Right forelimb (tissue), 1 donor: ENCODE data around the gene HAND1.

Experiments
- DNase-seq: peaks from one replicate; pipeline ENCODE4 v3.0.0-alpha.2; 2018

The HAND1 gene

GRCh38 chr5:154503698-154504039 is 25.6 kb upstream of the HAND1 start:
- DNase-seq: no peak

DNA sequence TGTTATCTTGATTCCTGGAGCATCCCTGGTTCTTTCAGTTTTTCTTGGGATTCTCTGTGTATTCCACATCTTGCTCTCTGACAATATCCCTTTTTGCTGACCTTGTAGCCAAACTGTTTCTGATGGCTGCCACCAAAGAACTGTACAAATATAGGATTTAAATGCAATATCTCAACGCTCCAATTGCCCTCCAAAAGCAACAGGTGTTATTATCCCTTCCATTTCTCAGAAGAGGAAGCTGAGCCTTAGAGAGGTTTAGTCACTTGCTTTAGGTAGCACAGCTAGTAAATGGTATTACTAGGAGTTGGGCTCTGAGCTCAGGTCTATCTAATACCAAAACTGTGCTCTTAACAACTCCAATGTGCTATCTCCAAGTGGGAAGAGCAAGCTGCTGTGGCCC is 24.2 kb upstream of the HAND1 start:
- DNase-seq: no peak

DNA sequence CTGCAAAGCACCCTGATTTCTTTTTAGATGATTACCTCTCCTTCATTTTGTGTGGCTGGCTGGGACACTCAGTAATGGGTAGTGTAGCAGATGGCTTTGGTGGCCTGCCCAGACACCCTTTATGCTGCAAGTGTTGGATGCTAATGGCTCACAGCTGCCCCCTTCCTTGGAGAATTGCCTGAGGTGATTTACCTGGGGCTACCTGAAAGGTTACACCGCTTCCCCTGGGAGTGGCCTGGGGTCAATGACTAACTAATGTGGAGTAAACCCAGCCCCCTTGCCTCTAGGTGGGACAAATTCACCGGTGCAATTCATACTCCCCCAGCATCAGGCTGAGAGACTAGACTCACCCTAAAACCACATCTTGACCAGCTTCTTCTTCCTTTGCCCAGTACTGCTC is 23.5 kb upstream of the HAND1 start:
- DNase-seq: no peak

- DNase-seq: no peak
These were observed 21.0 kb upstream of the HAND1 start for GRCh38 chr5:154498994-154499393.

GRCh38 chr5:154498591-154498990 is 20.6 kb upstream of the HAND1 start:
- DNase-seq: no peak

GRCh38 chr5:154494036-154494435 is 16.0 kb upstream of the HAND1 start:
- no peak for DNase-seq

GRCh38 chr5:154493274-154493673 is 15.2 kb upstream of the HAND1 start:
- DNase-seq: no peak

DNA sequence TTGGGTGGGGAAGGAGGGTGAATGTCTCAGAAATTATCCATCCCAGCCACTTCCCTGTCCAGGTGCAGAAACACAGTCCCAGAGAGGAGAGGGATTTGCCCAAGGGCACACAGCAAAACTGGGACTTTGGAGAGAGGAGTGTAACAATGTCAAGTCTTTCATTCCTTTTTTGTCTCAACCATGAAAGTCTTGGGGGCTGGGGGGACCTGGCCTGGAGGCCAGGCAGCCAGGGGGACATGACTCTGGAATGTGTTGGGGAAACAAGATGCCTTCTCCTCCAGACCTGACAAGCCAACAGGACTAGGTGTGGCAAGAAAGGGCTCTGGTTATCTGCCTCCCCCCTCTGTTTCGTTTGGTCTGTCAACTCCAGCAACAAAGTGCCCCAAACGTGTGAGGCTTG is 13.9 kb upstream of the HAND1 start:
- DNase-seq: no peak

DNA sequence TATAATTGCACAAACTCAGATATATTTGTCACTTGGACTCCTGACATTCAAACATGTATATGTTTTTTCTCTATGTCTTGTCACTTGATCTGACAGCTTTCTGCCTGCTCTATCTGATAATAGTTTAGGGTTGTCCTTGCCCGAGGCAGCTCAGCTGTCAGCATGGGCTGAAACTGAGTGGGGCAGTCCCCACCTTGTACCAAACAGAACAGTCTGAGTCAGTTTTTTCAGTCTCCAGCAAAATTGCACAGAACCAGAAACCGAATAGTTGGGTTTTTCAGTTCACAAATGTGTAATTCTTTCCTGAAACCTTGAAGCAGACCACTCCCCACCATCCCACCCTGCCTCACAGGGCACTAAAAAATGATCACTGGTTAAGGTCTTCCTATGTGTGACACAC is 9.5 kb upstream of the HAND1 start:
- no peak for DNase-seq

DNA sequence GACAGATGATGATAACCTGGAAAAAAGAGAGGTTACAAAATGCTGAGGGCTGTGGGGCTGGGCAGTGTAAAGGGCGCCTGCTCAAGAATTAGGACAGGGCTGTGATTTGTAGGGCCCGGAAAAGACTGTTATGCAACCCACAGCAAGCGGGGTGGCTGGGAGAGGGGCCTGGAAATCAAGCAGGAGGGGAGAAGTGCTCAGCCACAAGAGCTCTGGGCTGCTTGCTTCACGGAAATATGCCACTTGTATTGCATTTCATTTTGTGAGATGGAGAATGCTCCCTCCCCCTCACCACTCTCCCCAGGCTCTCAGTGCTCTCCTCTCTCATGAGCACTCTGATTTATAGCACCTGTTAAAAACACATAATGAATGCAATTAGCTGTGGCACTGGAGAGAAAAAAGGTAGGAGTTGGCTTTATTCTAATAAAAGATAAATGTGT is 8.4 kb upstream of the HAND1 start:
- DNase-seq: no peak

- no peak for DNase-seq
These were observed 7.9 kb upstream of the HAND1 start for GRCh38 chr5:154485850-154486426.

- no peak for DNase-seq
These were observed 7.1 kb upstream of the HAND1 start for GRCh38 chr5:154485096-154485491.

DNA sequence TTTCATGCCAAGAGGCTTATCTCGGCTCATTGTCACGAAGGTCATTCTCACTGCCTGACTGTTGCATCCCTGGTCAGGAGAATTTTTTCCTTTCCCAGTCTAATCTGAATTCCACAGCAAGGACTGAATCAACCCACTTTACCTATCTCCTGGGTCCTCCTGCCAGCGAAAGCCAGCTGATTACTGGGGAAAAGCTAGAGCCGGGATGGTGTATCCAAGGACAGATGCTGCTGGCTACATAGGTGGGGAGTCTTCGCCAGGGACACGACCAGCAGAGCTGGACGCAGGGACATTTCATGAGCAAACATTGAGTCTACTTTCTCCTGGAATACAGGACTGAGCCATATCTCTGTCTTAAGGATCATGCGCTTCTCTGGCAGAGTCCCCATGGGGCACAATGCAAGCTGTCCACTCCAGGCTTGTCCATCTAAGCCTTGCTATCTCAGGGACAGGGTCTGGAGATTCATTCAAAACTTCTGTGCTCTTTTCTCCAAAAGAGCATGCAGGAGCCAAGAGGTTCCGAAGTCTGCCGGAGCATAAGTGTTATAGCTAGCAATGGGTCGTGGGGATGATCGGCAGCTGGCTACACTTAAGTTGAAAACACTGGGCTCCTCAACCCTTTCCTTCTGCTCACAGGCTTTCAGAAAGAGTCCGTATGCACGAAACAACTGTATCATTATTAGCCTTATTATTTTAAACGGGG is 6.5 kb upstream of the HAND1 start:
- DNase-seq: no peak

GRCh38 chr5:154483654-154484392 is 5.8 kb upstream of the HAND1 start:
- no peak for DNase-seq

- no peak for DNase-seq
These were observed 4.8 kb upstream of the HAND1 start for GRCh38 chr5:154482528-154483449.

DNA sequence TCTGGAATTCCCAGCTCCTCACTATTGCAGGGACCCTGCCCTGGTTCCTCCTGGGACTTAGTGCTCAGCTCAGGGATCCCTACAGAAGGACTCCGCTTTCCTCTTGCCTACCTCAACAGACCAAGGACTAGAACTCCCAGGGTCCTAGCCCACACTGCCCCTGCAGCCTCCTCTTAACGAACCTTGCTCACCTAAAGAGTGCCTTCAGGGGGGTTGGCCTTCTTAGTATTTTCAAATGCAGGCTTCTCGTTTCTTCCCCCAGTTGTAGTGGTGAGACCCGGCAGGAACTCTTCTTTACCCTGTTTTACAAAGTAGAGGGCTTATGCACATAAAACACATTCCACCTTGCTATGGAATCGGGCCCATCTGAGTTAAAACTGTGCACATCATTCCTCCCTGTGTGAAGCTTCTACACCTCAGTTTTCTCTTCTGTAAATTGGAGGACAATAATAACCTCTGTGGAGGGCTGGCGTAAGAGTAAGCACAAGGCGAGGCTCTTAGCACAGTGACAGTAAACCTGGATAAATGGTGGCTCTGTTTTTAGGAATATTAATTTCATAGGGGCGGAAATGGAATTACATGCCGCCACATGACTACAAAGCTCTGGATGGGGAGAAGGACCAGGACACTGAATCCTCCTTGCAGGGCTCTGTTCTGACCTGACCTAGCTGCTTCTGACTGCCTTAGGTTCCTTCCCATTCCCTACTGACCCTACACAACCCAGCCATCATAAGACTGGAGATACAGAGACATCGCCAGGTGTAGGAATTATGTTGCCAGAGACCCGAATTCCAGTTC is 3.8 kb upstream of the HAND1 start:
- no peak for DNase-seq

DNA sequence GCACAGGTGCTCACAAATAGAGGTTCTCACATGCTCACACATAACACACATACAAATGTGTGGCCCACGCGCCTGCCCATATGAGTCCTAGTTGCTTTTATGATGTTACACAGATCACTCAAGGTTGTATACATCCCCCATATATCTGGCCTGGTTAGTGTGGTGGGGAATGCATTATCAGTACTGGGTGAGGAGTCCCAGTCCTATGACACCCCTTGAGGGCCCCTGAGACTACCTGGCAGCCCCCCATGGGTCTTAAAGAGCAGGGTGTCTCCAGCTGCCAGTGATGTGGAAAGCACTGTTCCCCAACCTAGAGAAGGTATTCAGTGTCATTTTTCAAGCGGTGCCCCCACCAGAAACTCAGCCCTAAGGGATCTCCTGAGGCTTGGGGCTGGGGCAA is 2.8 kb upstream of the HAND1 start:
- no peak for DNase-seq

DNA sequence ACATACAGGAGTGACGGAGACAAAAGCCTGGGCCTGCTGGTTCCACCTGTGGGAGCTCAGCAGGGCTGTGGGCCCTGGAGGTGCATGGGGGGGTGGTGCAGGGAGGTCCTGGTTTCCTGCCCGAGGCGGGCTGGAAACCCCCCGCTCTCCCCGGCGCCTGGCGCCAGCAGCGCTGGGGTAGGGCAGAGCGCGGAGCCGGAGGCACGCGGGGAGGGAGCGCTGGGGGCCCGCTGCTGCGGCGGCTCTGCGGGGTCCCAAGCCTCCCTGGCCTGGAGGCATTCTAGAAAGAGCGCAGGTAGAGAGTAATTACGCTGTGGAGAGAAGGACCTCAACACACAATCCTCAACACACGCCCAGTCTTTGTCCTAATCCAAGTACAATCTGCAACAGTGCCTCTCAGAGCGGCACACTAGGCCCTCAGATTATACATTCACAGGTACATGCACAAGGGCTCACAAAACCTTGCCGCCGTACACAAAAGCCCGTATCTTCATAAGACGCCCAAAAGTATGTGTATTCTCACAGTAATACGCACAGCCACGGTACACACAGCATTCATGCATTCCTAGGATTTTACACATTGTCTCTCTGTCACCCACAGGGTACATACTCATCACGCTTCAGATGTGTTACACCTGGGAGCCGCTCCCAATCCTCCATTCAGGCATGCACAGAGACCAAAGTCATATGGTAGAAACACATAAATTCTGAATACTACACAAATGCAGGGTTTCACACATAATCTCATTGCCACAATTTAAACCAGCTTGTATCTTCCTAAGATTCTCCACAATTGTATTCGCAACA is 2.1 kb upstream of the HAND1 start:
- no peak for DNase-seq

DNA sequence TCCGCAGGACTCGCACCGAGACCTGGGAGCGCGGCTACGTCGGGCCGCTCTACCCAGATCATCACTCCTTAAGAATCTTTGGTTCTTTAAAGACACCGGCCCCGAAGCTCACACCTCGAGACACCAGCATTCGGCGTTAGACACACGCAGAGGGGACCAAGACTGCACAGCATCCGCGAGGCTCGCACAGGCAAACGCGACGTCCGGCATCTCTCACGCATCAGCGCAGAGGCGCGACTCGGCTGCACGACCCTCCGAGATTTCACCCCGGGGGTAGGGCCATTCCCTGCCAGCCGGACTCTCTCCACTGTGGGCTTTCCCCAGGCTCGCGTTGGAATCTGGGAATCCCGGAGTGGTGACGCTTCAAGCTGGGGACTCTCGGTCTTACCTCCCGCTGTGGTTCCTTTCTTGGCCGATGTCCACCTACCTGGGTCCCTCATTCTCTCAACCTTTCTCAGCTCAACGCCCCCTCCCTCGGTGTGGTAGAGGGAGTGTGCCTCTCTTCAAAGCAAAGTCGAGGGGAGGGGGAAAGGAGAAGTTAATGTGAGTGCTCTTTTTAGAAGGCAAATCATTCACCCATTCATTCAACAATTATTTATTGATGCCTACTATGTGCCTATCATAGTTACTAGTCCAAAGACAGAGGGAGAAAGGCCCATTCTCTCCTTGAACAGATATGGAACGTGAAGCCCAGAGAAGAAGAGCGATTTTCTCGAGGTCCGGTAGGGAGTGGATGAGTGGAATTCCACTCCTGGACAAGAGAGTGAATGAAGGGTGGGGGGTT is 1.3 kb upstream of the HAND1 start:
- no peak for DNase-seq

GRCh38 chr5:154478752-154479159 is 729 bp upstream of the HAND1 start:
- DNase-seq: no peak
